ENCODE data around the gene CUX1. TPM values are rescaled to one million over a fixed set of nuclear protein-coding genes. Genes with fewer than 3 reads are reported as not detected.
A peak's percentile ranks its signal among the peaks of the same experiment; 100 is the strongest.

CUX1 gene
- total and polyA plus RNA-seq, 2 of the 13 experiments (the other 11 are each of a cell fraction or from before 2014, with no cell fraction given) = 13.7 to 14.9 TPM

GRCh38 chr7:102152672-102153598, 335.5 kb downstream of the CUX1 start (continued):
- TF ChIP-seq, protein P1, sequence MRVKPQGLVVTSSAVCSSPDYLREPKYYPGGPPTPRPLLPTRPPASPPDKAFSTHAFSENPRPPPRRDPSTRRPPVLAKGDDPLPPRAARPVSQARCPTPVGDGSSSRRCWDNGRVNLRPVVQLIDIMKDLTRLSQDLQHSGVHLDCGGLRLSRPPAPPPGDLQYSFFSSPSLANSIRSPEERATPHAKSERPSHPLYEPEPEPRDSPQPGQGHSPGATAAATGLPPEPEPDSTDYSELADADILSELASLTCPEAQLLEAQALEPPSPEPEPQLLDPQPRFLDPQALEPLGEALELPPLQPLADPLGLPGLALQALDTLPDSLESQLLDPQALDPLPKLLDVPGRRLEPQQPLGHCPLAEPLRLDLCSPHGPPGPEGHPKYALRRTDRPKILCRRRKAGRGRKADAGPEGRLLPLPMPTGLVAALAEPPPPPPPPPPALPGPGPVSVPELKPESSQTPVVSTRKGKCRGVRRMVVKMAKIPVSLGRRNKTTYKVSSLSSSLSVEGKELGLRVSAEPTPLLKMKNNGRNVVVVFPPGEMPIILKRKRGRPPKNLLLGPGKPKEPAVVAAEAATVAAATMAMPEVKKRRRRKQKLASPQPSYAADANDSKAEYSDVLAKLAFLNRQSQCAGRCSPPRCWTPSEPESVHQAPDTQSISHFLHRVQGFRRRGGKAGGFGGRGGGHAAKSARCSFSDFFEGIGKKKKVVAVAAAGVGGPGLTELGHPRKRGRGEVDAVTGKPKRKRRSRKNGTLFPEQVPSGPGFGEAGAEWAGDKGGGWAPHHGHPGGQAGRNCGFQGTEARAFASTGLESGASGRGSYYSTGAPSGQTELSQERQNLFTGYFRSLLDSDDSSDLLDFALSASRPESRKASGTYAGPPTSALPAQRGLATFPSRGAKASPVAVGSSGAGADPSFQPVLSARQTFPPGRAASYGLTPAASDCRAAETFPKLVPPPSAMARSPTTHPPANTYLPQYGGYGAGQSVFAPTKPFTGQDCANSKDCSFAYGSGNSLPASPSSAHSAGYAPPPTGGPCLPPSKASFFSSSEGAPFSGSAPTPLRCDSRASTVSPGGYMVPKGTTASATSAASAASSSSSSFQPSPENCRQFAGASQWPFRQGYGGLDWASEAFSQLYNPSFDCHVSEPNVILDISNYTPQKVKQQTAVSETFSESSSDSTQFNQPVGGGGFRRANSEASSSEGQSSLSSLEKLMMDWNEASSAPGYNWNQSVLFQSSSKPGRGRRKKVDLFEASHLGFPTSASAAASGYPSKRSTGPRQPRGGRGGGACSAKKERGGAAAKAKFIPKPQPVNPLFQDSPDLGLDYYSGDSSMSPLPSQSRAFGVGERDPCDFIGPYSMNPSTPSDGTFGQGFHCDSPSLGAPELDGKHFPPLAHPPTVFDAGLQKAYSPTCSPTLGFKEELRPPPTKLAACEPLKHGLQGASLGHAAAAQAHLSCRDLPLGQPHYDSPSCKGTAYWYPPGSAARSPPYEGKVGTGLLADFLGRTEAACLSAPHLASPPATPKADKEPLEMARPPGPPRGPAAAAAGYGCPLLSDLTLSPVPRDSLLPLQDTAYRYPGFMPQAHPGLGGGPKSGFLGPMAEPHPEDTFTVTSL (CRISPR knock-in tag; IDR thresholded peaks at IDR 0.05; ENCODE audit: borderline replicate concordance) = peak; percentile 68; the same call in 1 of the 2 replicates
- no peak for TF ChIP-seq RARG (CRISPR knock-in tag; IDR thresholded peaks at IDR 0.05; ENCODE audit: low read depth)
- 0 out of 2 replicates have a peak, but pooled peaks have one; percentile 58 for TF ChIP-seq ZNF652 (CRISPR knock-in tag; IDR thresholded peaks at IDR 0.05; ENCODE audit: borderline replicate concordance, low read depth)
- peak; percentile 80 for TF ChIP-seq ZBTB7B (CRISPR knock-in tag; IDR thresholded peaks at IDR 0.05)
- TF ChIP-seq, protein P2, sequence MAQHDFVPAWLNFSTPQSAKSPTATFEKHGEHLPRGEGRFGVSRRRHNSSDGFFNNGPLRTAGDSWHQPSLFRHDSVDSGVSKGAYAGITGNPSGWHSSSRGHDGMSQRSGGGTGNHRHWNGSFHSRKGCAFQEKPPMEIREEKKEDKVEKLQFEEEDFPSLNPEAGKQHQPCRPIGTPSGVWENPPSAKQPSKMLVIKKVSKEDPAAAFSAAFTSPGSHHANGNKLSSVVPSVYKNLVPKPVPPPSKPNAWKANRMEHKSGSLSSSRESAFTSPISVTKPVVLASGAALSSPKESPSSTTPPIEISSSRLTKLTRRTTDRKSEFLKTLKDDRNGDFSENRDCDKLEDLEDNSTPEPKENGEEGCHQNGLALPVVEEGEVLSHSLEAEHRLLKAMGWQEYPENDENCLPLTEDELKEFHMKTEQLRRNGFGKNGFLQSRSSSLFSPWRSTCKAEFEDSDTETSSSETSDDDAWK (CRISPR knock-in tag; IDR thresholded peaks at IDR 0.05) = no peak
- TF ChIP-seq RCOR2 (CRISPR knock-in tag; IDR thresholded peaks at IDR 0.05) = 0 out of 2 replicates have a peak, but pooled peaks have one; percentile 19
- 0 out of 2 replicates have a peak, but pooled peaks have one; percentile 50 for TF ChIP-seq MLX (CRISPR knock-in tag; IDR thresholded peaks at IDR 0.05)
- peak; percentile 36; the same call in 1 of the 2 replicates for TF ChIP-seq SP2 (CRISPR knock-in tag; IDR thresholded peaks at IDR 0.05)
- peak; percentile 39; the same call in 1 of the 2 replicates for TF ChIP-seq SNAPC2 (CRISPR knock-in tag; IDR thresholded peaks at IDR 0.05)
- TF ChIP-seq HOMEZ (CRISPR knock-in tag; IDR thresholded peaks at IDR 0.05; ENCODE audit: low read depth) = peak; percentile 89
- TF ChIP-seq RFXAP (CRISPR knock-in tag; IDR thresholded peaks at IDR 0.05; ENCODE audit: borderline replicate concordance) = peak; percentile 82
- peak; percentile 51; the same call in 1 of the 2 replicates for TF ChIP-seq CCDC6 (CRISPR knock-in tag; IDR thresholded peaks at IDR 0.05)
- TF ChIP-seq PAWR (CRISPR knock-in tag; IDR thresholded peaks at IDR 0.05; ENCODE audit: borderline replicate concordance) = no peak
- no peak for TF ChIP-seq NR2F1 (CRISPR knock-in tag; IDR thresholded peaks at IDR 0.05)
- no peak for TF ChIP-seq ZBTB14 (CRISPR knock-in tag; IDR thresholded peaks at IDR 0.05)
- 0 out of 2 replicates have a peak, but pooled peaks have one; percentile 23 for TF ChIP-seq ZNF335 (CRISPR knock-in tag; IDR thresholded peaks at IDR 0.05)
- TF ChIP-seq SRSF1 (optimal IDR thresholded peaks at IDR 0.05; ENCODE audit: low read depth, low read length) = peak; percentile 10
- TF ChIP-seq ZNF878 (CRISPR knock-in tag; IDR thresholded peaks at IDR 0.05) = no peak
